Activated T-cell treated with anti-CD3 and anti-CD28 coated beads, Interleukin-2, amount 50 U/mL, for 24 hours (primary cell): ENCODE data around the gene MPPED2.
"Not testable (repeated sequence)": the region's sequence is repeated elsewhere in the genome, so short reads cannot be mapped to it uniquely, and the experiment has no call there.

Source experiments
- DNase-seq: peaks from one replicate; pipeline ENCODE4 v3.0.0-alpha.2; 2020
- H3K27ac Mint-ChIP-seq: 2 replicates; pipeline ENCODE4 v1.8.0; 2020; ENCODE audit warnings: mild to moderate bottlenecking, mixed read lengths
- H3K27me3 Mint-ChIP-seq: 2 replicates; pipeline ENCODE4 v1.8.0; 2020; ENCODE audit warnings: mixed read lengths
- H3K36me3 Mint-ChIP-seq: 2 replicates; pipeline ENCODE4 v1.8.0; 2020; ENCODE audit warnings: low read depth, mixed read lengths
- H3K4me1 Mint-ChIP-seq: 2 replicates; pipeline ENCODE4 v1.8.0; 2020; ENCODE audit warnings: low read depth, mixed read lengths
- H3K4me3 Mint-ChIP-seq: 2 replicates; pipeline ENCODE4 v1.8.0; 2020; ENCODE audit warnings: mild to moderate bottlenecking, moderate library complexity, mixed read lengths
- H3K9me3 Mint-ChIP-seq: 2 replicates; pipeline ENCODE4 v1.8.0; 2020; ENCODE audit warnings: mixed read lengths

Gene MPPED2

DNA sequence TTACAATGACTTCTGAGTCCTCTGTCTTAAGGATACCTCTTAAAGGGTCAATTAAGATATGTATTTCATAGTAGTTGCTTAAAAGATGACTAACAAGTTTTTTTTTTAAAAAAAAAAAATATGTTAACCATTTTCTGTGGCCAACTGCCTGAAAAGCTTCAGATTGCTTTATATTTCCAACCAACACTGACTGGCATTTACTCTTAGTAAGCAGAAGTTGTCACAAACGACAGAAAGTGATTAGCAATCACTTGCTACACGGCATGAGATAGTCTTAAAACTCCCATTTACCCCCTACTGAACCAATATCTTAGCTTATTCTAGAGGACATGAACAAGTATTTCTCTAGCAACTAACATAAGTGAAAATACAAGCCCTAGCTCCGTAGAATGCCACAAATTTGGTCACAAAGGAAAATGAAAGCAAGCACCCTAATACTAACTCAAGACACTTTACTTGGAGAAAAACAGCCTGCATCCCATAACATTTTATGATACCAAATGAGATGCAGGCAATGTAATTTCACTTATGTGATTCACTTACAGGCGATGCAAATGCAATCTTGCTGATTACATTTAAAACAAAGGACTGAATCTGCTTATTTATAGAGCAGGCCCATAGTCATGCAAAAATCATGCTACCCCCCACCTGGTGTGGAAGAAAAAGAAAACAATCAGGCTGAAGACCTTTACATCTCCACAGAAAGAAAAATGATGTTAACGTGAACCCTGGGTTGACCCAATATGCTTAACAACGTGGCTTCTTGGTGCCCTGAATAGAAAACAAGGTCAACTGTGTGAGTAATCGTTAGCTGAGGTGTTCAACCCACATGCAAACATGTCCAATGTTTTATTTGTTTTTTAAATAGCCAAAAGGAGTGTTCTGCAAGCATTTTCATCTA lies 25.7 kb downstream of the MPPED2 start:
- Mint-ChIP-seq H3K27ac (no peak overlapping the region), H3K9me3 (no peaks in the 10 kb centered on the region), H3K36me3 (no peaks in the 10 kb centered on the region), H3K27me3 (no peaks in the 10 kb centered on the region), H3K4me3 (no peak overlapping the region), H3K4me1 (no peaks in the 10 kb centered on the region)
- no peak for DNase-seq

DNA sequence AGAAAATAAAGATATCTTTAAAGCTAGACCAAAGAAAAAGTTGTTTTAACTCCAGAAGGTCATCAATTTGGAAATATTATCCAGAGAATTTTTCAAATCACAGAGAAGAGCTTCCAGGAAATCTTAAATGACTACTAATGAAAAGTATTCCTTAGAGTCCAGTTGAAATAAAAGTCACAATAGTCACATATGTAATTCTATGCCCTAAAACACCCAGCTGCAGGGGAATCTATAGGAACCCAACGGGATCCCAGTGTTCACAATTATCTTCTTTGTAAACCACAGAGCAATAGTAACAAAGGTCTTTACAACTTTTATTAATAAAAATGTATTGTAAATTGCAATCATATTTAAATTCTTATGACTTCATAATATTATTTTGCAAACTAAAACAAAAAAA lies 27.1 kb downstream of the MPPED2 start:
- H3K27ac Mint-ChIP-seq = no peak overlapping the region
- H3K4me1 Mint-ChIP-seq = no peaks in the 10 kb centered on the region
- H3K4me3 Mint-ChIP-seq = no peak overlapping the region
- H3K36me3 Mint-ChIP-seq = no peaks in the 10 kb centered on the region
- H3K9me3 Mint-ChIP-seq = no peaks in the 10 kb centered on the region
- no peaks in the 10 kb centered on the region for H3K27me3 Mint-ChIP-seq
- DNase-seq = no peak

DNA sequence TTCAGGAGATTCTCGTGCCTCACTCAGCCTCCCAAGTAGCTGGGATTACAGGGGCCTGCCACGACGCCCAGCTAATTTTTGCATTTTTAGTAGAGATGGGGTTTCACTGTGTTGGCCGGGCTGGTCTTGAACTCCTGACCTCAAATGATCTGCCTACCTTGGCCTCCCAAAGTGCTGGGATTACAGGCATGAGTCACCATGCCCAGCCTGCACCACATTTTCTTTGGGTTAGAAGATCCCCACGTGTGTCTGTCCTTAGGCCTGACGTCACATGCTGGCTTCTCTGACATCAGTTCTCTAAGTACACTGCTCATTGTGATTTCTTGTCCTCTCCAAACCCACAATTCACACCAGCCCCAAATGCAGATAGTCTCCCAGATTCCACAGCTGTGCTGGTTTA lies 31.6 kb downstream of the MPPED2 start:
- not testable (repeated sequence) for H3K36me3 Mint-ChIP-seq, H3K9me3 Mint-ChIP-seq, H3K4me1 Mint-ChIP-seq, DNase-seq, H3K4me3 Mint-ChIP-seq, H3K27me3 Mint-ChIP-seq, H3K27ac Mint-ChIP-seq

DNA sequence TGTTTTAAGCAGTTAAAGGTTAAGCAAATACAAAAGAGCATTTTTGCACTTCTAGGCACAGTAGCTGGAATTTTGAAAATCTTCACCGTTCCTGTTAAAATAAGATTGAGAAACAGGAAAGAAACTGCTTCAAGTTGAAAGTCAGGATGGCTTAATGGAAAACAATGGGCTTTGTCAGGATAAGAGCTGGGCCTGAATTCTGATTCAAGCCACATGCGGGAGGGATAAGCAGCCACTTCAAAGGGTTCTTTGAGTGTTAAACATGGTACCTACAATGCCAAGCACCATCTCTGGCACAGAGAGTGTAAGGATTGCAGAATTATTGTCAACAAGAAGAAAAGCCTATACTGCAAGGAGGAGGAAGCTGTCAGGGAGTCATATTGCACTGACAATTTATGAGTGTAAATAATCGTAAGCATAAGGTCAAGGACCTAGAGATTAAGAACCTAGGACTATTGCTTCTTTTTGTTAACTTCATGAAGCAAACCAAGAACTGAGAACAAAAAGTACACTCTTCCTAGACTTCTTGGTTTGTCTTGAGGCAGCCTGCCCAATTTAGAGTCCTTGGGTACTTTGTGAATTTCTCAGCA lies 32.5 kb downstream of the MPPED2 start:
- no peak for DNase-seq
- H3K27ac Mint-ChIP-seq = no peak overlapping the region
- H3K27me3 Mint-ChIP-seq = no peaks in the 10 kb centered on the region
- H3K4me3 Mint-ChIP-seq = no peak overlapping the region
- H3K36me3 Mint-ChIP-seq = no peaks in the 10 kb centered on the region
- no peaks in the 10 kb centered on the region for H3K9me3 Mint-ChIP-seq
- no peaks in the 10 kb centered on the region for H3K4me1 Mint-ChIP-seq

DNA sequence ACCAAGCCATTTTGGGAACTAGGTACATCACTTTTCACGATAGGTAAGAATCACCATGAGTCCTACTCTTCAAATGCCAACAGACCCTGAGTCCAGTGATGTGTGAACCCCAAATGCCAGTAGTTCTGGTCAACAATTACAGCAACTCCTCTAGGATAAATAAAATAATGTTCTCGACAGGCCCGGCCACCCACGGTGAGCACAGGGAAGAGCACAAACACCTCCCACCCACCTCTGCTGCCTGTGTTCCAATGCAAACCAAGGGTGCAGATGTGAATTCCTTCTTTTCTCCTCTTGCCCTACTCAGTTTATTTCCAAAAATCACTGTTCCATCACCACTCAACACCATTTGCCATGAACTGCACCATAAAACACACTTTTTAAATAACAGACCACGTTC lies 33.3 kb downstream of the MPPED2 start:
- Mint-ChIP-seq H3K9me3 (no peaks in the 10 kb centered on the region), H3K27me3 (no peaks in the 10 kb centered on the region), H3K27ac (no peak overlapping the region), H3K4me1 (no peaks in the 10 kb centered on the region), H3K36me3 (no peaks in the 10 kb centered on the region), H3K4me3 (no peak overlapping the region)
- DNase-seq = no peak

DNA sequence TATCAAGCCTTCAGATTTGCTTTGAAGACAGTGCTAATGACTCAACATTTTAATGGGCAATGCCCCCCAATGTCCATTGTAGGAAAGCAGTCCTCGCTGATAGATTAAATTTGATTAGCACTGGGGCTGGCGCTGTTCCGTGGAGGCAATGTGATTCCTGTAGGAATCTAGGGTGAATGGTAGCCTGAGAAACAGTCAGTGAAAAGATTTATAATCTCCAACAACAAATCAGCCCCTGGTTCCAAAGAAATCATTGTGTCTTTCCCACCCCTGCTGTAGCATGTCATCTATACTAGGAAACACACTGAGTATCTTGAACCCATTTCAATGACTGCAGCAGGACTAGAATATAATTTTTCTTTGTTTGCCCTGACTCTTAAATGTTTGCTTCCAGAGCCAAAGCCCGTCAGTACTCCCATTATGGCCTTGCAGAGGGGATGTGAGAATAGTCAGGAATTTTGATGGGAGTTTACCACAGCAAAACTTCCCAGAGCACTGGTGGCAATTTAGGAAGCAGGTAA lies 36.1 kb downstream of the MPPED2 start:
- Mint-ChIP-seq H3K27ac (no peak overlapping the region), H3K9me3 (no peaks in the 10 kb centered on the region)

DNA sequence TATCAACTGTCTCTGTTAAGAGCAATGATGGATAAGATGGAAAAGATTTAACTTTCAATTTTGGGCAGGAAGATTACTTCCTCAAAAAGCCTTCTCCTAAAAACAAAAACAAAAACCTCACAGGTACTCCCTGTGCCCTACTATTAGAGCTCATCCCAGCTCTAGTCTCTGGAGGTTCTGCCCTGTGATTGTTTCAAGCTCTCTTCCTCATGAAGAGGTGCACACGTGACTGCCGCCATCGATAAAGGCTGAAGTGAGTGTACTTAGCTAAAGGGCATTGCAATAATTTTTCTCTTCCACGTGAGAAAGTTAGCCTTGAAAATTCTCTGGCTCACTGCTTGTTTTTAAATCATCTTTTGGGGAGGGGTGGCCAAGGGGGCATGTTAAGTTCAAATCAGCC lies 36.6 kb downstream of the MPPED2 start:
- DNase-seq = no peak
- Mint-ChIP-seq H3K9me3 (no peaks in the 10 kb centered on the region), H3K36me3 (no peaks in the 10 kb centered on the region), H3K27ac (no peak overlapping the region), H3K4me1 (no peaks in the 10 kb centered on the region), H3K27me3 (no peaks in the 10 kb centered on the region), H3K4me3 (no peak overlapping the region)

More for the DNA sequence above, 36.1 kb downstream of the MPPED2 start:
- no peaks in the 10 kb centered on the region for H3K36me3 Mint-ChIP-seq
- H3K4me1 Mint-ChIP-seq = no peaks in the 10 kb centered on the region
- H3K4me3 Mint-ChIP-seq = no peak overlapping the region
- no peaks in the 10 kb centered on the region for H3K27me3 Mint-ChIP-seq
- no peak for DNase-seq

DNA sequence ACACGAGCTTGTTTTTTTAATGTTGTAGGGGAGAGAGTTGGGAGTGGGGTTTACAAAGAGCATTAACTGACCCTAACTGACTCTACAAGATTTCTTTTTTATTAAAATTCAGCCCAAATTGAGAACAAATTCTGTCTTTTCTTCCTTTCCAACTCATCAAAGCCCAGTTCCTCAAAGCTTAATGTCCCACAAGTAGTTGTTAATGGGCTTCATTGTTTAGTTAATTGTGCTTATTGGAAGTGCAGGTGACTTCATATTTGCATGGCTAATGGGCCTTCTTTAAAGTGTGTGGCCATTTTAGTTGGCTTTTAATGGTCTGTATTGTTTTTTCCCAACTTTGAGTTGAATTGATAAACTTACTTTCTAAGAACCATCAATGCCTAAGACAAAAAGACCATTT lies 39.8 kb downstream of the MPPED2 start:
- H3K36me3 Mint-ChIP-seq = no peaks in the 10 kb centered on the region
- no peak overlapping the region for H3K27ac Mint-ChIP-seq
- H3K9me3 Mint-ChIP-seq = no peaks in the 10 kb centered on the region
- no peaks in the 10 kb centered on the region for H3K27me3 Mint-ChIP-seq
- H3K4me3 Mint-ChIP-seq = no peak overlapping the region
- H3K4me1 Mint-ChIP-seq = no peaks in the 10 kb centered on the region
- no peak for DNase-seq

DNA sequence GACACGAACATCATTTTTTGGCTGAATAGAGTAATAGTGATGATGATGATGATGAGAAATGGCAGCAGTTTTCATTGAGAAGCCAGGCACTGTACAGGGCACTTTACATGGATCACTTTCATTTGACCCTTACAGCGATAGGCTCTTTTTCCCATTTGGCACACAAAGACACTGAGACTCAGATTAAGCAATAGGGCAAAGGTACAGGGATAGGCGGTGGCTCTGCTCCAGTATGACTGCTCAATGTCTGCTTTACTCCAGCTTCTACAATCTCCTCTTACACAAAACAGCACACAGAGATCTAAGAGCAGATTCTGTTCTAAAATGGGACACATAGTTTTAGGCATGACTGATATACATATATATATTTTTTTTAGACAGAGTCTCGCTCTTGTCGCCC lies 40.6 kb downstream of the MPPED2 start:
- no peak for DNase-seq
- H3K9me3 Mint-ChIP-seq = no peaks in the 10 kb centered on the region
- H3K4me3 Mint-ChIP-seq = no peak overlapping the region
- H3K27me3 Mint-ChIP-seq = no peaks in the 10 kb centered on the region
- no peaks in the 10 kb centered on the region for H3K4me1 Mint-ChIP-seq
- no peak overlapping the region for H3K27ac Mint-ChIP-seq
- no peaks in the 10 kb centered on the region for H3K36me3 Mint-ChIP-seq

DNA sequence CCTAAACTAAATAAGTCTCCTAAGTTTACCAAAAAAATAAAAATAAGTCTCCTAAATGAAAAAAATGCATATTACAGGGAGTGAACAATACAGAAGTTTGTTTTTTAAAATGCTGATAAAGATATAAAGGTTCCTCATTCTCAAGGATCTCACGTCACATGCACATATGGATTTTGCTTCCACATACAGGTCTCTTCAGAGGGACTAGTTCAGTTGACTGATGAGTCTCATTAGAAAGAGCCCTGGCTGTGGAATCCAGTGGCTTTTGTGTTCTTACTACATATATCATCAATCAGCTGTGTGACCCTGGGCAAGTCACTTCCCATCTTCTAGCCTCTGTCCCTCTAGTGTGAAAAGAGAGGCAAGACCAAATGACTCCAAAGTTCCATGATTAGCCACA lies 43.1 kb downstream of the MPPED2 start:
- no peak overlapping the region for H3K4me3 Mint-ChIP-seq
- H3K27me3 Mint-ChIP-seq = no peaks in the 10 kb centered on the region
- H3K9me3 Mint-ChIP-seq = no peaks in the 10 kb centered on the region
- no peak for DNase-seq
- no peak overlapping the region for H3K27ac Mint-ChIP-seq
- H3K36me3 Mint-ChIP-seq = no peaks in the 10 kb centered on the region
- no peaks in the 10 kb centered on the region for H3K4me1 Mint-ChIP-seq

DNA sequence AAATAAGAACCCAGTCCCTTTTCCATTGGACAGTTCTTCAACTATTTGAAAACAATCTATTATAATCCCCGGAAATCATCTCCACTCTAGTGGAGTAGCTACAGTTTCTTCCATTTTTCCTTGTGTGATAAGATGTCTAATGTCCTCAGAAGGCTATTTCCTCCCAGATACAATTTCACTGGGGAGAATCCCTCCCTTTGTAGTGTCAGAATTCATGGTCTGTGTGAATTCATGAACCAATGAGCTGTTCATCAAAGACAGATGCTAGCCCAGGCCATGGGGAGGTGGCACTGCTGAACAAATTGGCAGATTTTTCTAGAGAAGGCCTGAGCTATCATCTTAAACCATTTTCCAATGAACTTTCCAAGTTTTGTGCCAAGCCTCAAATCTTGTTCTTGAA lies 45.4 kb downstream of the MPPED2 start:
- Mint-ChIP-seq H3K27ac (no peak overlapping the region), H3K4me3 (no peak overlapping the region), H3K9me3 (no peaks in the 10 kb centered on the region), H3K27me3 (no peaks in the 10 kb centered on the region), H3K36me3 (no peaks in the 10 kb centered on the region), H3K4me1 (no peaks in the 10 kb centered on the region)
- DNase-seq = no peak

DNA sequence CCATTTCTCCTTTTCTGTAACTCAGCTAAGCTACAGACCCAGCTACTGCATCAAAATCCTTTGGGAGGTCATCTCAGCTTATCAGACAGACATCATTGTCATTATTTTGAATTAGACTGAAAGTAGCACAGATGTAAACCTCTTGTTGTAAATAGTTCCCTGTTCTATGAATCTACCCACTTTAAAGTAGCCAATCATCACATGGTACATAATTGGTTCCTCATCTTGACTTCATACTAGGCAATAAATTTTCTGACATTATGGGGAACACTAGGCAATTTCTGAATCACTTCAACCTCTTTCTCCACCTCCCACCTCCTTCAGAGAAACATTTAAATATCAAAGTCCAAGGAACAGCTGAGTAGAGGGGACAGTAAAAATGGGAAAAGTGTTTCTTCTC lies 47.9 kb downstream of the MPPED2 start:
- DNase-seq = no peak
- Mint-ChIP-seq H3K4me1 (no peaks in the 10 kb centered on the region), H3K27me3 (no peaks in the 10 kb centered on the region), H3K27ac (no peak overlapping the region), H3K36me3 (no peaks in the 10 kb centered on the region), H3K4me3 (no peak overlapping the region), H3K9me3 (no peaks in the 10 kb centered on the region)

DNA sequence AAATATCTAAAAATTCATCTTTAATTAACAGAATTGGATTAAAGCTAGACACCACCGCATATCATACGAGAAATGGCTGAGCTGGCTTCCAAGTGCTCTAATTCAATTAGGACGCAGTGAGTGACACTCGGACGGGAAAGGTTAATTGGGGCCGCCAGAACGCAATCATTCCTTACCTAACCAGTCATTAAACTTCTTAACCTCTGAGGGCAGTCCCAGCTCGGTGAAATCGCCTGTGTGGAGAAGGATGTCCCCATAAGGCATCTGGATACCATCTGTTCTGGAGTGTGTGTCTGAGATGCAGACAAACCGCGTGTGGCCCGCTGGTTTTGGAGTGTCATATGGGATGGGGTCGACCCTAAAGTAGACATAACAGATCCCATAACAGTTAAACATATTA lies 50.3 kb downstream of the MPPED2 start:
- Mint-ChIP-seq H3K27ac (no peak overlapping the region), H3K36me3 (no peaks in the 10 kb centered on the region), H3K27me3 (no peaks in the 10 kb centered on the region), H3K9me3 (no peaks in the 10 kb centered on the region), H3K4me1 (no peaks in the 10 kb centered on the region), H3K4me3 (no peak overlapping the region)
- no peak for DNase-seq

DNA sequence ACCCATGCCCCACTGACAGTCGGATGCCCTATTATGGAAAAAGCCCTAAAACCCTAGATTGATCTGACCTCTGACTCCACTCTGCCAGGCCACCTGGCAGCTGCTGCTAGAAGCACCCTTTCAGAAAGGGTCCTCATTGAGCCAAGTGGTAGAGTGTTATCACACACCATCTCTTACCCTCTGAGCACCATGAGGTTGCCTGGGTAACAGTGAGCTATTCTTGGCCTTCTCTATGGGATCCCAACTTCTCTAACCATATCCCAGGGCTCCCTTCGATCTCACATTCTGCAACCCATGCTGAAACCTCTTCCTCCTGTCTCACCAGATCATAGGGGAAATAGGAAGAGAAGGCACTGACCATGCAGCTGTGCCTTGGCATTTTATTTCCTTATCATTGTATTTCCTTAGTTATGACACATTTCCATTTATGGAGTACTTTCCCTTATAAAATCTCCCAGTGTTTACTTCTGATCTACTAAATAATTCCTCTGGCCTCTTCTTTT lies 52.7 kb downstream of the MPPED2 start:
- Mint-ChIP-seq H3K27ac (no peak overlapping the region), H3K27me3 (no peaks in the 10 kb centered on the region), H3K36me3 (no peaks in the 10 kb centered on the region), H3K9me3 (no peaks in the 10 kb centered on the region), H3K4me1 (no peaks in the 10 kb centered on the region), H3K4me3 (no peak overlapping the region)
- no peak for DNase-seq

DNA sequence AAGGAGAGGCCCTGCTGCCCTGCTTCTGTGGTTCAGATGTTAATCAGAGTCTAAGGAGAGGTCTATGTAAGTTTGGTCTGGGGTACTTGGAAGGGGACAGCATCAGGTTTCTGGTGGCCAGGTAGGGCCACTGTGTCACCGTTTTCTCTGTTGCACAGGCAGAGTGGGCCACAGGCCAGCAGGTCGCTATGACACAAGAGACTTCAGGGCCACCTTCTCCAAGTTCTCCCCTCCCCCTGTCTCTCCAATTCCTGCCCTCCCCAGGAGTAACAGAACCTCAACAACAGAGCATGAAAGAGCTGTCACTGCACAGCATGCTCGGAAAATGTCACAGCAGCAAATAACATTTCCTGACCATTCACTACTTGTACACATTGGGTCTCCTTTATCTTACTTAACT lies 58.6 kb downstream of the MPPED2 start:
- peaks cover 15% of the 10 kb centered on the region for H3K27me3 Mint-ChIP-seq
- no peaks in the 10 kb centered on the region for H3K4me1 Mint-ChIP-seq
- H3K27ac Mint-ChIP-seq = no peak overlapping the region

More for the DNA sequence above, 58.6 kb downstream of the MPPED2 start:
- H3K36me3 Mint-ChIP-seq = no peaks in the 10 kb centered on the region
- no peak for DNase-seq
- no peaks in the 10 kb centered on the region for H3K9me3 Mint-ChIP-seq
- no peak overlapping the region for H3K4me3 Mint-ChIP-seq
